ENCODE results near the gene B3GNT7. TPM values are rescaled to one million over a fixed set of nuclear protein-coding genes. Genes with fewer than 3 reads are reported as not detected.

B3GNT7 gene
- total and polyA plus RNA-seq, 2 of the 8 experiments (the other 6 are each of a cell fraction or from before 2014, with no cell fraction given), result 26.4 to 73.1 TPM

DNA sequence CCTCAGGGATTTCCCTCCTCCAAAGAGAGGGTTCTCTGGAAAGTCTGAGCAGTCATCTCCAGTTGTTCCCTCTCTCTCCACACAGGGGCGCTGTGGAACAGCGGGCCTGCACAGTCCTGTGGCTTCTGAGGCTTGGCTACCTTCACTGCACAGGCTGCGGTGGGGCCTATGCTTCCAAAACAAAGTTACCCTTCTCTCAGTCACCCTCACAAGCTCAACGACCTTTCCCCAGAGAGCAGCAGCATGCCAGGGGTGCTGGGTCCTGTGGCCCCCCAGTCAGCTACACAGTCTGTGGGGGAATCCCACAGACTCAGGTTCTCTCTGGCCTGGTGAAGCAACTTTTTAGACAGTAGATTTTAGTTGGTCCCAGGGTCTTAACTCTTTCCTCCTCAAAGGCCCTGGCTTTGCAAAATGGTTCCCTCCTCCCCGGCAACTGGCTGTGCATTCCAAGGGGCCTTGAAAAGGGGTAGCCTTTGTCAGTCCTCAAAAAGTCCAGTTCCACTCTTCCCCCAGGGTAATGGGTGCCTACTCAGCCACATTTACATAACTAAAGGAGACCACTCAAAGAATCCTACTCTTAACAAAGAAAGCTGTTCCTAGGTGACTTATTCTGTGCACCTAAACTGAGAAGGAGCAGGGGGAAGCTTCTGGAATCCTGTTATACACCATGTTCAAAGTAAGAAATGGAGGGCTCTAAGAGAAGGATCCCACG, 14.9 kb downstream of the B3GNT7 start (continued):
- TF ChIP-seq, protein P1, sequence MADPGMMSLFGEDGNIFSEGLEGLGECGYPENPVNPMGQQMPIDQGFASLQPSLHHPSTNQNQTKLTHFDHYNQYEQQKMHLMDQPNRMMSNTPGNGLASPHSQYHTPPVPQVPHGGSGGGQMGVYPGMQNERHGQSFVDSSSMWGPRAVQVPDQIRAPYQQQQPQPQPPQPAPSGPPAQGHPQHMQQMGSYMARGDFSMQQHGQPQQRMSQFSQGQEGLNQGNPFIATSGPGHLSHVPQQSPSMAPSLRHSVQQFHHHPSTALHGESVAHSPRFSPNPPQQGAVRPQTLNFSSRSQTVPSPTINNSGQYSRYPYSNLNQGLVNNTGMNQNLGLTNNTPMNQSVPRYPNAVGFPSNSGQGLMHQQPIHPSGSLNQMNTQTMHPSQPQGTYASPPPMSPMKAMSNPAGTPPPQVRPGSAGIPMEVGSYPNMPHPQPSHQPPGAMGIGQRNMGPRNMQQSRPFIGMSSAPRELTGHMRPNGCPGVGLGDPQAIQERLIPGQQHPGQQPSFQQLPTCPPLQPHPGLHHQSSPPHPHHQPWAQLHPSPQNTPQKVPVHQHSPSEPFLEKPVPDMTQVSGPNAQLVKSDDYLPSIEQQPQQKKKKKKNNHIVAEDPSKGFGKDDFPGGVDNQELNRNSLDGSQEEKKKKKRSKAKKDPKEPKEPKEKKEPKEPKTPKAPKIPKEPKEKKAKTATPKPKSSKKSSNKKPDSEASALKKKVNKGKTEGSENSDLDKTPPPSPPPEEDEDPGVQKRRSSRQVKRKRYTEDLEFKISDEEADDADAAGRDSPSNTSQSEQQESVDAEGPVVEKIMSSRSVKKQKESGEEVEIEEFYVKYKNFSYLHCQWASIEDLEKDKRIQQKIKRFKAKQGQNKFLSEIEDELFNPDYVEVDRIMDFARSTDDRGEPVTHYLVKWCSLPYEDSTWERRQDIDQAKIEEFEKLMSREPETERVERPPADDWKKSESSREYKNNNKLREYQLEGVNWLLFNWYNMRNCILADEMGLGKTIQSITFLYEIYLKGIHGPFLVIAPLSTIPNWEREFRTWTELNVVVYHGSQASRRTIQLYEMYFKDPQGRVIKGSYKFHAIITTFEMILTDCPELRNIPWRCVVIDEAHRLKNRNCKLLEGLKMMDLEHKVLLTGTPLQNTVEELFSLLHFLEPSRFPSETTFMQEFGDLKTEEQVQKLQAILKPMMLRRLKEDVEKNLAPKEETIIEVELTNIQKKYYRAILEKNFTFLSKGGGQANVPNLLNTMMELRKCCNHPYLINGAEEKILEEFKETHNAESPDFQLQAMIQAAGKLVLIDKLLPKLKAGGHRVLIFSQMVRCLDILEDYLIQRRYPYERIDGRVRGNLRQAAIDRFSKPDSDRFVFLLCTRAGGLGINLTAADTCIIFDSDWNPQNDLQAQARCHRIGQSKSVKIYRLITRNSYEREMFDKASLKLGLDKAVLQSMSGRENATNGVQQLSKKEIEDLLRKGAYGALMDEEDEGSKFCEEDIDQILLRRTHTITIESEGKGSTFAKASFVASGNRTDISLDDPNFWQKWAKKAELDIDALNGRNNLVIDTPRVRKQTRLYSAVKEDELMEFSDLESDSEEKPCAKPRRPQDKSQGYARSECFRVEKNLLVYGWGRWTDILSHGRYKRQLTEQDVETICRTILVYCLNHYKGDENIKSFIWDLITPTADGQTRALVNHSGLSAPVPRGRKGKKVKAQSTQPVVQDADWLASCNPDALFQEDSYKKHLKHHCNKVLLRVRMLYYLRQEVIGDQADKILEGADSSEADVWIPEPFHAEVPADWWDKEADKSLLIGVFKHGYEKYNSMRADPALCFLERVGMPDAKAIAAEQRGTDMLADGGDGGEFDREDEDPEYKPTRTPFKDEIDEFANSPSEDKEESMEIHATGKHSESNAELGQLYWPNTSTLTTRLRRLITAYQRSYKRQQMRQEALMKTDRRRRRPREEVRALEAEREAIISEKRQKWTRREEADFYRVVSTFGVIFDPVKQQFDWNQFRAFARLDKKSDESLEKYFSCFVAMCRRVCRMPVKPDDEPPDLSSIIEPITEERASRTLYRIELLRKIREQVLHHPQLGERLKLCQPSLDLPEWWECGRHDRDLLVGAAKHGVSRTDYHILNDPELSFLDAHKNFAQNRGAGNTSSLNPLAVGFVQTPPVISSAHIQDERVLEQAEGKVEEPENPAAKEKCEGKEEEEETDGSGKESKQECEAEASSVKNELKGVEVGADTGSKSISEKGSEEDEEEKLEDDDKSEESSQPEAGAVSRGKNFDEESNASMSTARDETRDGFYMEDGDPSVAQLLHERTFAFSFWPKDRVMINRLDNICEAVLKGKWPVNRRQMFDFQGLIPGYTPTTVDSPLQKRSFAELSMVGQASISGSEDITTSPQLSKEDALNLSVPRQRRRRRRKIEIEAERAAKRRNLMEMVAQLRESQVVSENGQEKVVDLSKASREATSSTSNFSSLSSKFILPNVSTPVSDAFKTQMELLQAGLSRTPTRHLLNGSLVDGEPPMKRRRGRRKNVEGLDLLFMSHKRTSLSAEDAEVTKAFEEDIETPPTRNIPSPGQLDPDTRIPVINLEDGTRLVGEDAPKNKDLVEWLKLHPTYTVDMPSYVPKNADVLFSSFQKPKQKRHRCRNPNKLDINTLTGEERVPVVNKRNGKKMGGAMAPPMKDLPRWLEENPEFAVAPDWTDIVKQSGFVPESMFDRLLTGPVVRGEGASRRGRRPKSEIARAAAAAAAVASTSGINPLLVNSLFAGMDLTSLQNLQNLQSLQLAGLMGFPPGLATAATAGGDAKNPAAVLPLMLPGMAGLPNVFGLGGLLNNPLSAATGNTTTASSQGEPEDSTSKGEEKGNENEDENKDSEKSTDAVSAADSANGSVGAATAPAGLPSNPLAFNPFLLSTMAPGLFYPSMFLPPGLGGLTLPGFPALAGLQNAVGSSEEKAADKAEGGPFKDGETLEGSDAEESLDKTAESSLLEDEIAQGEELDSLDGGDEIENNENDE (IDR thresholded peaks at IDR 0.05; ENCODE audit: insufficient replicate concordance, low read length), result peak; percentile 55
- TF ChIP-seq CREB1 (IDR thresholded peaks at IDR 0.05) (no peak), CTBP2 (IDR thresholded peaks at IDR 0.05; ENCODE audit: borderline replicate concordance, insufficient read depth, insufficient read length, low read length) (no peak), RAD21 (IDR thresholded peaks at IDR 0.05 in 1 of 2, conservative IDR thresholded peaks at IDR 0.05 in 1 of 2; ENCODE audit: low read depth in 2 of 2, low read length in 2 of 2) (peak; percentile 57 to 75), TCF12 (IDR thresholded peaks at IDR 0.05; ENCODE audit: low read depth, low read length) (peak; percentile 70; the same call in 1 of the 2 replicates), EP300 (IDR thresholded peaks at IDR 0.05; ENCODE audit: borderline replicate concordance in 1 of 2, low read depth in 2 of 2, low read length in 2 of 2) (peak in 1 of 2 experiments; percentile 83; a peak in 1 of 3 replicates), SRF (IDR thresholded peaks at IDR 0.05; ENCODE audit: low read depth, low read length) (no peak), MAFK (IDR thresholded peaks at IDR 0.05; ENCODE audit: low read depth, low read length) (no peak)
- TF ChIP-seq, protein P2, sequence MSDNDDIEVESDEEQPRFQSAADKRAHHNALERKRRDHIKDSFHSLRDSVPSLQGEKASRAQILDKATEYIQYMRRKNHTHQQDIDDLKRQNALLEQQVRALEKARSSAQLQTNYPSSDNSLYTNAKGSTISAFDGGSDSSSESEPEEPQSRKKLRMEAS (IDR thresholded peaks at IDR 0.05), result peak; percentile 39; the same call in 1 of the 2 replicates
